HFF-Myc (cell line): ENCODE data around the gene TEX264.

Source experiments
- DNase-seq: peaks from one replicate; pipeline ENCODE4 v3.0.0-alpha.2; 2011; ENCODE audit warnings: low read depth; ENCODE audit errors: extremely low read depth
- H3K4me3 ChIP-seq: replicated peaks from 2 replicates; pipeline ENCODE4 v1.5.1; 2011; ENCODE audit warnings: low read depth, mild to moderate bottlenecking, control low read depth, low read length
- CTCF ChIP-seq: IDR thresholded peaks from 2 replicates; pipeline ENCODE4 v1.5.1; 2012; ENCODE audit warnings: mild to moderate bottlenecking, low read depth, low read length, control low read depth; ENCODE audit errors: missing control alignments

TEX264 gene

GRCh38 chr3:51748327-51748726, 77.3 kb downstream of the TEX264 start:
- DNase-seq, result no peak
- no peak overlapping the region for H3K4me3 ChIP-seq
- no peak for TF ChIP-seq CTCF

GRCh38 chr3:51750878-51751277, 79.8 kb downstream of the TEX264 start:
- no peak for DNase-seq
- no peak for TF ChIP-seq CTCF
- H3K4me3 ChIP-seq, result no peak overlapping the region

DNA sequence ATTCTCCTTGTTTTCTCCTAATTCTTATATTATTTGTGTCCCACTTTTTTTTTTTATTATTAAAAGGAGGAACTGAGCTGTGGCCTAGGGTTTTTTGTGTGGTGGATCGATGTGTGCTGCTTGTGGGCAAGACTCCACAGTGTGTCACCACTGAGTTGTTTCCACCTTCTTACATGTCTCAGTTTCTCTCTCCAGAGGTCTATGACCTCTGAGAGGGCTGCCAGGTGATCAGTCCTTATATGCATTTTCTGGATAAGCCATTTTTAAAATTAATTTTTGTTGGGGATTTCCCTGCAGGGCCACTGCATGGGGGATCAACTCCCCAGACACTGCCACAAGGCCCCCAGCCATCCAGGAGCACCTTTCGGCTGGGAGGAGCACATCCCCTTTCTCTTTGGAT, 80.2 kb downstream of the TEX264 start:
- no peak for TF ChIP-seq CTCF
- H3K4me3 ChIP-seq, result no peak overlapping the region
- no peak for DNase-seq
